DOHH2 (cell line): ENCODE results near the gene ANO4.

ENCODE experiments used
- CTCF ChIP-seq: fragments of 200-600 bp; sonication (generic); IDR thresholded peaks from one replicate; pipeline ENCODE4 v1.5.1; 2014; ENCODE audit warnings: antibody characterized with exemption, mild to moderate bottlenecking, low read depth, low read length; ENCODE audit not compliant: poor library complexity, severe bottlenecking
- EZH2phosphoT487 ChIP-seq: fragments of 200-600 bp; sonication (generic); IDR thresholded peaks from 2 replicates; pipeline ENCODE4 v1.6.1; 2017; ENCODE audit warnings: borderline replicate concordance, mild to moderate bottlenecking, antibody characterized with exemption, low read length, moderate library complexity, mixed read lengths

GRCh38 chr12:100799770-100800169, 5.2 kb downstream of the ANO4 start:
- TF ChIP-seq CTCF (no peak), EZH2phosphoT487 (no peak)
